ENCODE results near the gene NME3. TPM values are rescaled to one million over a fixed set of nuclear protein-coding genes. Genes with fewer than 3 reads are reported as not detected.

The NME3 gene
- total and polyA plus RNA-seq, 9 of the 15 experiments (the other 6 are each of a cell fraction or from before 2014, with no cell fraction given) = 0.68 to 76.3 (median 11.5) TPM

DNA sequence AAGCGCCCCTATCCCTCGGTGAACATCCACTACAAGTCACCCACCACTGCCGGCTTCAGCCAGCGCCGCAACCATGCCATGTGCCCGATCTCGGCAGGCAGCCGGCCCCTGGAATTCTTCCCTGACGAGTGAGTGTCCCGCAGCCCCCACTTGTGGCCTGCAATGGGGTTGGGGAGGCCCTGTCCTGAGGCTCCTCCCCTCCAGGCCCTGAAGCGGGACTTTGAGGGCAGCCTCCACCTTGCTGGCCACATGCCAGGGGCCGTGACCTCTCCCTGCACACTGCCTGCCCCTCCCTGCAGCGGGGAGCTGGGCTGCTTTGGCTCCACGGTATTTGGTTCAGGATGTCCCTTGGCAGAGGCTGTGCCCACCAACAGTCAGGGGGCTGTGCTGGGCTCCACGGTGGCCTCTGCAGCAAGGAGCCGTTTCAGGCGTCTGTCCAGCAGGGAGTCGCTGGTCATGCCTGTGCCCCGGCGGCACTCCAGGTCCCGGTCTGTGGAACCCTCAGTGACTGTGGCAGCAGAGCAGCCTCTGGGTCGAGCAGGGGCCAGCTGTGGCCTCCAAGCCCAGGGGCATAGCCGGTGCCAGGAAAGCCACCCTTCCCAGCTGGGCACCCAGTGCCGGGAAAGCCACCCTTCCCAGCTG is 8.3 kb downstream of the NME3 start:
- BruUV-seq (replicated peaks) = no TSS peak
- FAIRE-seq = peak; percentile 76
- peak; percentile 79 for ATAC-seq
- DNase-seq (ENCODE audit: extremely low read depth in 1 of 4, low spot score in 3 of 4) = peak; percentile 77 to 85 (median 81)
- Histone ChIP-seq H3K27me3 (ENCODE audit: control insufficient read depth in 2 of 2, insufficient read depth in 2 of 2, low read length in 2 of 2) (no peaks in the 10 kb centered on the region), H3K4me1 (replicated peaks in 1 of 2; ENCODE audit: control insufficient read depth in 2 of 2, insufficient read depth in 2 of 2, low read length in 2 of 2) (peaks cover 9 to 84% of the 10 kb centered on the region in 2 experiments; a peak in 4 of 5 replicates), H3K9ac (ENCODE audit: insufficient read depth in 1 of 2, low read depth in 2 of 2, low read length in 2 of 2) (peak overlapping the region; percentile 34 to 79), H3K79me2 (ENCODE audit: control insufficient read depth, insufficient read depth, low read length) (no peaks in the 10 kb centered on the region; the same call in 2 of the 3 replicates), H3K27ac (ENCODE audit: extremely low read depth, low read depth, low read length) (peak overlapping the region; percentile 35; the same call in 1 of the 3 replicates), H3K4me3 (no peak overlapping the region), H3K36me3 (ENCODE audit: control insufficient read depth, insufficient read depth, low read length) (peaks cover 72% of the 10 kb centered on the region; the same call in 2 of the 3 replicates), H3K4me2 (ENCODE audit: insufficient read depth, low read length) (no peak overlapping the region; the same call in 1 of the 2 replicates), H3K9me1 (ENCODE audit: control insufficient read depth, insufficient read depth, low read length) (no peaks in the 10 kb centered on the region), H4K20me1 (replicated peaks; ENCODE audit: control insufficient read depth, insufficient read depth, low read length) (no peaks in the 10 kb centered on the region), H3K9me3 (replicated peaks; ENCODE audit: control insufficient read depth, insufficient read depth, low read depth, low read length) (no peaks in the 10 kb centered on the region), H2AFZ (ENCODE audit: low read depth, low read length) (0 out of 2 replicates have a peak overlapping the region, but pooled peaks have one; percentile 51)
- in situ Hi-C loops (cut with MboI) = loop anchor here (5.0 kb wide), 1 partner anchor 51 kb away; no protein-coding TSS in a partner anchor
- intact Hi-C loops (cut with micrococcal nuclease) = no loop called here
- POLR2A ChIA-PET = interaction anchor here (0.6 to 1.6 kb wide), 2 partner anchors 9 to 1045 kb away, joined by 3 to 9 read pairs; partner anchors contain the start of genes EME2 and MRPS34
- 65% methylated on average over 18 of the region's 24 CpGs for WGBS (ENCODE audit: insufficient coverage, low coverage, missing lambda C conversion rate)
- CTCF ChIA-PET (ENCODE audit: low intra/inter-chr PET ratio) = no interaction called here
- TF ChIP-seq RBM22 (IDR thresholded peaks at IDR 0.05; ENCODE audit: low read depth, low read length, poor library complexity, severe bottlenecking) (peak; percentile 40), TEAD4 (IDR thresholded peaks at IDR 0.05; ENCODE audit: low read length) (0 out of 2 replicates have a peak, but pooled peaks have one; percentile 3), TEAD4 (CRISPR knock-in tag; IDR thresholded peaks at IDR 0.05; ENCODE audit: borderline replicate concordance) (no peak), POLR2G (IDR thresholded peaks at IDR 0.05; ENCODE audit: low read depth, low read length) (peak; percentile 61), RBFOX2 (IDR thresholded peaks at IDR 0.05; ENCODE audit: low read depth, low read length) (0 out of 2 replicates have a peak, but pooled peaks have one; percentile 7), NFIC (IDR thresholded peaks at IDR 0.05) (peak; percentile 98), ZNF445 (CRISPR knock-in tag; IDR thresholded peaks at IDR 0.05; ENCODE audit: low read depth) (no peak), STAG1 (CRISPR knock-in tag; IDR thresholded peaks at IDR 0.05; ENCODE audit: borderline replicate concordance) (0 out of 2 replicates have a peak, but pooled peaks have one; percentile 33), CBFB (CRISPR knock-in tag; IDR thresholded peaks at IDR 0.05) (0 out of 2 replicates have a peak, but pooled peaks have one; percentile 13), BRCA1 (IDR thresholded peaks at IDR 0.05) (no peak), BRCA1 (CRISPR knock-in tag; IDR thresholded peaks at IDR 0.05) (0 out of 2 replicates have a peak, but pooled peaks have one; percentile 22)
- TF ChIP-seq, protein P1, sequence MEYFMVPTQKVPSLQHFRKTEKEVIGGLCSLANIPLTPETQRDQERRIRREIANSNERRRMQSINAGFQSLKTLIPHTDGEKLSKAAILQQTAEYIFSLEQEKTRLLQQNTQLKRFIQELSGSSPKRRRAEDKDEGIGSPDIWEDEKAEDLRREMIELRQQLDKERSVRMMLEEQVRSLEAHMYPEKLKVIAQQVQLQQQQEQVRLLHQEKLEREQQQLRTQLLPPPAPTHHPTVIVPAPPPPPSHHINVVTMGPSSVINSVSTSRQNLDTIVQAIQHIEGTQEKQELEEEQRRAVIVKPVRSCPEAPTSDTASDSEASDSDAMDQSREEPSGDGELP (CRISPR knock-in tag; IDR thresholded peaks at IDR 0.05; ENCODE audit: borderline replicate concordance) = 0 out of 2 replicates have a peak, but pooled peaks have one; percentile 1
- TF ChIP-seq, protein P2, sequence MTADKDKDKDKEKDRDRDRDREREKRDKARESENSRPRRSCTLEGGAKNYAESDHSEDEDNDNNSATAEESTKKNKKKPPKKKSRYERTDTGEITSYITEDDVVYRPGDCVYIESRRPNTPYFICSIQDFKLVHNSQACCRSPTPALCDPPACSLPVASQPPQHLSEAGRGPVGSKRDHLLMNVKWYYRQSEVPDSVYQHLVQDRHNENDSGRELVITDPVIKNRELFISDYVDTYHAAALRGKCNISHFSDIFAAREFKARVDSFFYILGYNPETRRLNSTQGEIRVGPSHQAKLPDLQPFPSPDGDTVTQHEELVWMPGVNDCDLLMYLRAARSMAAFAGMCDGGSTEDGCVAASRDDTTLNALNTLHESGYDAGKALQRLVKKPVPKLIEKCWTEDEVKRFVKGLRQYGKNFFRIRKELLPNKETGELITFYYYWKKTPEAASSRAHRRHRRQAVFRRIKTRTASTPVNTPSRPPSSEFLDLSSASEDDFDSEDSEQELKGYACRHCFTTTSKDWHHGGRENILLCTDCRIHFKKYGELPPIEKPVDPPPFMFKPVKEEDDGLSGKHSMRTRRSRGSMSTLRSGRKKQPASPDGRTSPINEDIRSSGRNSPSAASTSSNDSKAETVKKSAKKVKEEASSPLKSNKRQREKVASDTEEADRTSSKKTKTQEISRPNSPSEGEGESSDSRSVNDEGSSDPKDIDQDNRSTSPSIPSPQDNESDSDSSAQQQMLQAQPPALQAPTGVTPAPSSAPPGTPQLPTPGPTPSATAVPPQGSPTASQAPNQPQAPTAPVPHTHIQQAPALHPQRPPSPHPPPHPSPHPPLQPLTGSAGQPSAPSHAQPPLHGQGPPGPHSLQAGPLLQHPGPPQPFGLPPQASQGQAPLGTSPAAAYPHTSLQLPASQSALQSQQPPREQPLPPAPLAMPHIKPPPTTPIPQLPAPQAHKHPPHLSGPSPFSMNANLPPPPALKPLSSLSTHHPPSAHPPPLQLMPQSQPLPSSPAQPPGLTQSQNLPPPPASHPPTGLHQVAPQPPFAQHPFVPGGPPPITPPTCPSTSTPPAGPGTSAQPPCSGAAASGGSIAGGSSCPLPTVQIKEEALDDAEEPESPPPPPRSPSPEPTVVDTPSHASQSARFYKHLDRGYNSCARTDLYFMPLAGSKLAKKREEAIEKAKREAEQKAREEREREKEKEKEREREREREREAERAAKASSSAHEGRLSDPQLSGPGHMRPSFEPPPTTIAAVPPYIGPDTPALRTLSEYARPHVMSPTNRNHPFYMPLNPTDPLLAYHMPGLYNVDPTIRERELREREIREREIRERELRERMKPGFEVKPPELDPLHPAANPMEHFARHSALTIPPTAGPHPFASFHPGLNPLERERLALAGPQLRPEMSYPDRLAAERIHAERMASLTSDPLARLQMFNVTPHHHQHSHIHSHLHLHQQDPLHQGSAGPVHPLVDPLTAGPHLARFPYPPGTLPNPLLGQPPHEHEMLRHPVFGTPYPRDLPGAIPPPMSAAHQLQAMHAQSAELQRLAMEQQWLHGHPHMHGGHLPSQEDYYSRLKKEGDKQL (CRISPR knock-in tag; IDR thresholded peaks at IDR 0.05; ENCODE audit: borderline replicate concordance) = no peak
- TF ChIP-seq, protein P3, sequence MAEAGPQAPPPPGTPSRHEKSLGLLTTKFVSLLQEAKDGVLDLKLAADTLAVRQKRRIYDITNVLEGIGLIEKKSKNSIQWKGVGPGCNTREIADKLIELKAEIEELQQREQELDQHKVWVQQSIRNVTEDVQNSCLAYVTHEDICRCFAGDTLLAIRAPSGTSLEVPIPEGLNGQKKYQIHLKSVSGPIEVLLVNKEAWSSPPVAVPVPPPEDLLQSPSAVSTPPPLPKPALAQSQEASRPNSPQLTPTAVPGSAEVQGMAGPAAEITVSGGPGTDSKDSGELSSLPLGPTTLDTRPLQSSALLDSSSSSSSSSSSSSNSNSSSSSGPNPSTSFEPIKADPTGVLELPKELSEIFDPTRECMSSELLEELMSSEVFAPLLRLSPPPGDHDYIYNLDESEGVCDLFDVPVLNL (CRISPR knock-in tag; IDR thresholded peaks at IDR 0.05; ENCODE audit: low read depth) = no peak
